NT2/D1 (cell line): Measurements from ENCODE around the gene ELMOD2.

ENCODE experiments used
- DNase-seq: peaks from one replicate; pipeline ENCODE4 v3.0.0-alpha.2; 2011; ENCODE audit warnings: low read depth, low spot score
- H3K27me3 ChIP-seq: 2 replicates; pipeline ENCODE4 v1.6.0; 2011; ENCODE audit warnings: mild to moderate bottlenecking; ENCODE audit not compliant: insufficient read length, insufficient read depth
- H3K36me3 ChIP-seq: 2 replicates; pipeline ENCODE4 v1.6.1; 2011; ENCODE audit warnings: mild to moderate bottlenecking, low read length, mixed read lengths; ENCODE audit not compliant: insufficient read depth, insufficient read length
- H3K4me1 ChIP-seq: 2 replicates; pipeline ENCODE4 v1.5.1; 2011; ENCODE audit not compliant: insufficient read depth, insufficient read length
- H3K4me3 ChIP-seq: 2 replicates; pipeline ENCODE4 v1.5.1; 2011; ENCODE audit warnings: low read depth; ENCODE audit not compliant: insufficient read length
- H3K9ac ChIP-seq: 2 replicates; pipeline ENCODE4 v1.6.0; 2011; ENCODE audit warnings: low read depth; ENCODE audit not compliant: insufficient read length
- H3K9me3 ChIP-seq: 2 replicates; pipeline ENCODE4 v1.5.1; 2011; ENCODE audit warnings: mild to moderate bottlenecking, low read length; ENCODE audit not compliant: insufficient read depth
- SUZ12 ChIP-seq: IDR thresholded peaks from 2 replicates; pipeline ENCODE4 v1.6.1; 2011; ENCODE audit not compliant: insufficient read length, insufficient read depth; ENCODE audit errors: extremely low read depth
- YY1 ChIP-seq: IDR thresholded peaks from 2 replicates; pipeline ENCODE4 v1.6.1; 2011; ENCODE audit not compliant: insufficient read length, insufficient read depth
- ZNF274 ChIP-seq: IDR thresholded peaks from 2 replicates; pipeline ENCODE4 v1.6.1; 2011; ENCODE audit warnings: mild to moderate bottlenecking, low read depth, low read length

ELMOD2 gene

DNA sequence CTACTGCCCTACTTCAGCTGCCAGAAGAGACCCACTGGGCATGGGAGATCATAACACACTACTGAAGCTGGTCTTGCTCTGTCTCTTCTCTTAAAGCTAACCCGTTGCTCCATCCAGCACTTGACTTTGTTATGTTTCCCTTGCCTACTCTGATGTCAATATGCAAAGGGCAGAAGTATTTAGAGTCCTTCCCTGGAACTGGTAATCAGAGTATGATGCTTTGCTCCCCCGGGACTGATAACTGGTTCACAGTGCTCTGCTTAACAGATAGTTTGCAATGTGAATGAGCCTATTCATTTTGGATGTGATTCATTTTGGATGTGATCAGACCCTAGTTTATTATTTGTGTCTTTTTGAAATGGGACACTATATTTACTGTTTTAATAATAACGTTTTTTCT, 57.1 kb downstream of the ELMOD2 start:
- Histone ChIP-seq H3K36me3 (no peaks in the 10 kb centered on the region), H3K4me1 (no peaks in the 10 kb centered on the region), H3K9ac (no peak overlapping the region), H3K4me3 (no peak overlapping the region), H3K9me3 (no peaks in the 10 kb centered on the region), H3K27me3 (no peaks in the 10 kb centered on the region)
- no peak for TF ChIP-seq YY1
- no peak for TF ChIP-seq ZNF274
- no peak for TF ChIP-seq SUZ12
- no peak for DNase-seq

DNA sequence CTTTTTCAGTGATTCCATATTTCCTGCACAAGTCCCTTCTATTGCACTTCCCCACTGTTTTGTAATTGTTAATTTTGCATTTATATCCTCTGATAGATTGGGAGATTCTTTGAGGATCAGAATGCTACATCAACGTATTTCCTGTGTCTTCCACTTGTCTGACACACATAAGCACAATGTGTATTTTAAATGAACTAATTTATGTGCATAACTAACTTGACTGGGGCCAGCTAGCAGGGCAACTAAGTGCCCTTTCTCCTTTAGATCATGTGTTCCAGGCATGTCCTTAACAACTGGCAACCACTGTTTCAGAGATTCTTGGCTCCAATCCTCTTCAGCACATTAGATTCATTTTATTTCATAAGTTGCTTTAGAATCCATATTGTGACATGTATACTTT, 60.5 kb downstream of the ELMOD2 start:
- Histone ChIP-seq H3K9ac (no peak overlapping the region), H3K4me1 (no peaks in the 10 kb centered on the region), H3K27me3 (no peaks in the 10 kb centered on the region), H3K4me3 (no peak overlapping the region), H3K9me3 (no peaks in the 10 kb centered on the region), H3K36me3 (no peaks in the 10 kb centered on the region)
- TF ChIP-seq YY1: no peak
- TF ChIP-seq SUZ12: no peak
- TF ChIP-seq ZNF274: no peak
- DNase-seq: no peak

DNA sequence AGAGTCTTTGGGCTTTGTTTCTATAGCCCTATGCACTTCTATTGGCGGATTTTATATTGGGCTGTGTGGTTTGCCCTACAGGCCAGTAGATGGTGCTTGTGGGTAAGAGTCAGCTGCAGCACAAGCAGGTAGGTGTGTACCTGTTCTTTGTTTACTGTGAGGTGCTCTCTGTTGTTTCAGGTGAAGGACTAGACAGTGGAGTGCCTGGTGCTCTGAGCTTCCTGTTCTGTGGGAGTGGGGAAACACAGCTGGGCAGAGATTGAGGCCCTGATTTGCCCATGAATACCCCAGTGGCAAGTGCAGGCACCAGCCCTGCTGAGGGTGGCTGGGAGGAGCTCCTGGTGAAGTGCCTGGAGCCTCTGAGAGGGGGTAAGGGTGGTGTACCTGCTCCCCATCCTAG, 71.1 kb downstream of the ELMOD2 start:
- Histone ChIP-seq H3K4me1 (no peaks in the 10 kb centered on the region), H3K9me3 (no peaks in the 10 kb centered on the region), H3K4me3 (no peak overlapping the region), H3K36me3 (no peaks in the 10 kb centered on the region), H3K27me3 (no peaks in the 10 kb centered on the region), H3K9ac (no peak overlapping the region)
- TF ChIP-seq ZNF274: no peak
- no peak for DNase-seq

DNA sequence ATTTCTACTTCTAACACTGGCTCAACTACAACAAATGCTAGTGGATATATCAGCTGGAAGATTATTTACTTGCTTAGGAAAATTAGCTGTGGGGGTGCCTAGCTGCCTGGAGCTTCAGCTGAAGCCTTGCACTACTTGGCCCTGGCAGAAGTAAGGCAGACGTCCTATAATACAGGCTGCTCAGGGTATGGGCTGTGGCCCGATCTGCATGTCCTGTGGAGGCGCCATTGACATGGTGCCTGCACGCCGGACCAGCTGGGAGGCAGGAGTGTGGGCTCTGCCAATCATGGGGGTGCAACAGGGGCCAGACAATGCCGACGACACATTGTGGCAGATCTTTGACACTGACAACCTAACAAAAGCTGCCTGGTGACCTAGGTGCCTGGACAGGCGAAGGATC, 76.4 kb downstream of the ELMOD2 start:
- DNase-seq: no peak
- Histone ChIP-seq H3K36me3 (no peaks in the 10 kb centered on the region), H3K27me3 (no peaks in the 10 kb centered on the region), H3K4me1 (peaks cover 5% of the 10 kb centered on the region), H3K9me3 (peaks cover 3% of the 10 kb centered on the region; the same call in 1 of the 2 replicates), H3K4me3 (no peak overlapping the region), H3K9ac (no peak overlapping the region)
- TF ChIP-seq SUZ12 (no peak), ZNF274 (no peak), YY1 (no peak)

DNA sequence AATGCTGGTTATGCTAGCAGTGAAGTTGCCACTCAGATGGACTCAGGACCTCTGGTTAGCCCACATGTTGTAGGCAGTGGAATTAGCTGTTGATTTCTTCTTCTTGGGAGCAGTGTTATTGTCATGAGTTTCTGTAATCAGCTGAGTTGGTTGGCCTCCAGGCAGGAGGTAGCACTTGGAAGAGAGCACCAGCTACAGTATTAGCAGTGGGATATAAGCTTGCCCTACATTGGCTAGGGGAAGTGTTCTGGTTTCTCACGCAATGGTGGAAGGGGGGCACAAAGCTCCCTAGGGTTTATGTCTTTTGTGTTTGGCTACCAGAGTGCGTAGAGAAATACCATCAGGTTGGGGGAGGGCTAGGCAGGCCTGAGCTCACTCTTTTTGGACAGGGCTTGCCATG, 78.7 kb downstream of the ELMOD2 start:
- Histone ChIP-seq H3K4me1 (peaks cover 5% of the 10 kb centered on the region), H3K9ac (no peak overlapping the region), H3K9me3 (peaks cover 3% of the 10 kb centered on the region; the same call in 1 of the 2 replicates), H3K4me3 (no peak overlapping the region), H3K36me3 (no peaks in the 10 kb centered on the region), H3K27me3 (no peaks in the 10 kb centered on the region)
- no peak for TF ChIP-seq ZNF274
- TF ChIP-seq SUZ12: no peak
- no peak for TF ChIP-seq YY1
- DNase-seq: no peak

DNA sequence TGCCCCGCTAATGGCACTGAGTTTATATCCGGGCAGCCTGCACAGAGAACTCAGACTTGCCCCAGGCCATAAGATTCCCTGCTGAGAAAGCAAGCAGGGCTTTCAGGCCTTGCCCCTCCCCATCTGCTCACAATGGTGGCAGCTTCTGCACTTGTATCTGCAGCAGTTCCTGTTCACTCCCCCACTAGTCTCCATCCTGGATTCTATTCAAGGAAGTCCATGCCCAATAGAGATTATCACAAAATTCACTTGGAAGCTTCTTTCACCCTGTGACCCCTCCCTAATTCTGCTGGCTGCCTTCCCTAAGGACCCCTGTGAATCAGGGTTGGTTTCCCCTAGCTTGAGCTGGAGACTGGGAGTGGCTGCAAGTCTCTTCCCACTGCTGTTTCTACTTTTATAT, 79.3 kb downstream of the ELMOD2 start:
- no peak for TF ChIP-seq ZNF274
- TF ChIP-seq YY1: no peak
- TF ChIP-seq SUZ12: no peak
- Histone ChIP-seq H3K4me1 (peaks cover 5% of the 10 kb centered on the region), H3K4me3 (no peak overlapping the region), H3K9ac (no peak overlapping the region), H3K9me3 (peaks cover 3% of the 10 kb centered on the region; the same call in 1 of the 2 replicates), H3K27me3 (no peaks in the 10 kb centered on the region), H3K36me3 (no peaks in the 10 kb centered on the region)
- no peak for DNase-seq
